Esophagus muscularis mucosa (tissue), 4 donors: Measurements from ENCODE around the gene HSPA14. TPM values are rescaled to one million over a fixed set of nuclear protein-coding genes. Genes with fewer than 3 reads are reported as not detected.

Source experiments
- DNase-seq: peaks from one replicate; pipeline ENCODE4 v3.0.0-alpha.2; 2017; ENCODE audit errors: extremely low spot score
- H3K27ac ChIP-seq, 4 donors: fragments of 200-600 bp; sonication (generic); replicated peaks in 1 of 4; 1 replicate in 3 of 4; 2 replicates in 1 of 4; pipeline ENCODE4 v1.5.1; 2016 to 2019; ENCODE audit warnings: mild to moderate bottlenecking in 1 of 4
- H3K27me3 ChIP-seq, 4 donors: fragments of 200-600 bp; sonication (generic); one replicate each; pipeline versions ENCODE4 v1.5.1 to v1.6.0; 2016 to 2019
- H3K36me3 ChIP-seq, 4 donors: fragments of 200-600 bp; sonication (generic); one replicate each; pipeline ENCODE4 v1.5.1; 2016 to 2019
- H3K4me1 ChIP-seq, 4 donors: fragments of 200-600 bp; sonication (generic); one replicate each; pipeline ENCODE4 v1.5.1; 2016 to 2019
- H3K4me3 ChIP-seq, 4 donors: fragments of 200-600 bp; sonication (generic); 1 replicate in 2 of 4; 2 replicates in 2 of 4; pipeline ENCODE4 v1.5.1; 2016 to 2019; ENCODE audit warnings: mild to moderate bottlenecking in 4 of 4, moderate library complexity in 1 of 4
- H3K9me3 ChIP-seq, 4 donors: fragments of 200-600 bp; sonication (generic); 1 replicate in 3 of 4; 2 replicates in 1 of 4; pipeline ENCODE4 v1.5.1; 2016 to 2019
- EP300 ChIP-seq: sonication (generic); formaldehyde crosslinking; IDR thresholded peaks from one replicate; pipeline ENCODE4 v1.6.1; 2017; ENCODE audit warnings: antibody characterized with exemption
- POLR2A ChIP-seq: fragments of 450-650 bp; IDR thresholded peaks from one replicate; pipeline ENCODE4 v1.6.1; 2017; ENCODE audit warnings: antibody characterized with exemption, moderate library complexity, mild to moderate bottlenecking, low read depth
- POLR2AphosphoS5 ChIP-seq, 2 donors: sonication (generic); formaldehyde crosslinking; IDR thresholded peaks; one replicate each; pipeline ENCODE4 v1.6.1; 2017; ENCODE audit warnings: antibody characterized with exemption in 2 of 2
- WGBS: methylation state at CpG from one replicate; pipeline ENCODE4 v1.1.5; 2018; 5-methylcytosine and 5-hydroxymethylcytosine counted together
- intact Hi-C: fragments of 100-400 bp; cut with DNase I; formaldehyde crosslinking; loops from one replicate; pipeline ENCODE4 v1.15.1; 2023
- total RNA-seq, 4 donors: library from RNA; depleted of rRNA; stranded (reverse); fragments of >200 nt; gene quantifications; one replicate each; pipeline versions ENCODE4 v1.1.0 to v1.2.1, GENCODE V29; 2016
- TF ChIP-seq, protein P1 (sequence below), 3 experiments: fragments of 200-600 bp in 2 of 3; fragments of 450-650 bp in 1 of 3; sonication (generic) in 2 of 3; IDR thresholded peaks; one replicate each; pipeline ENCODE4 v1.5.1; 2017 to 2019; ENCODE audit warnings: antibody characterized with exemption in 3 of 3, mild to moderate bottlenecking in 2 of 3, moderate library complexity in 1 of 3

HSPA14 gene
- total RNA-seq, 4 donors from 2014 or later = 6.8 to 9.8 (median 7.8) TPM

DNA sequence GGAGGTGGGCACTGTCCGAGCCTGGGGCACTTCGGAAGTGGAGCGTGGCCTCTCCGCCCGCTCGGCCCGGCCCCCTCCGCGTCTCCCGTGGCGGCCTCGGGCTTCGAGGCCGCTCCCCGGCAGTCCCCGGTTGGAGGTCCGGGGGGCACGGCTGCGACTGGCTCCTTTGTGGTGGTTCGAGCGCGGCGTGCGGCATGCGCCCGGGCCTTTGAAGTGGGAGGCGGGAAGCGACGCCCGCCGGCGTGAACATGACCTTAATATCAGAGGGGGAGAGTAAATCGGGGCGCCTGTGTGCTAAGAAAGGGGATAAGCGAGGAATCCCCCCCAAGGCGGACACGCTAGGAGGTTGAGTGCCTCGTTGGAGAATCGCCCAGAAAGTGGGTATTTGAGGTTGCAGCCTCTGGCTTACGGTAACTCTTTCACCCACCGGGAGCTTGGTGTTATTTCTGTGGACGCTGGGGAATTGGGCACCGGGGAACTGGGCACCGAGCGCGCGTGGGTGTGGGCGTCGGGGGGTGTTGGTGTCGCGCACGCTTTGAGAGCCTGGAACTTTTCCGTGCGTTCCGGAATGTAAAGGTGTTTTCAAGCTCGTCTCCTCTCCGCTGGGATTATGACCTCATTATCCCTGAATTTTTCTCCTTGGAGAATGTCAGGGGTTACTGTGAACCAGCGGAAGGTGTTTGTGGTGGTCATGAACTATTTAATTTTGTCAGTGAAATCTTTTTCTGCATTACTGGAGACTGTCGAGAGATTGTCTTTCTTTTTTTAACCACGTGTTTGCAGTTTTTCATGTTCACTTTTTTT is 41.2 kb downstream of the HSPA14 start:
- no peaks in the 10 kb centered on the region for H3K36me3 ChIP-seq
- peaks cover 19 to 34% (median 27%) of the 10 kb centered on the region in 4 donors for H3K4me1 ChIP-seq
- peak overlapping the region; percentile 75 to 98 (median 96) for H3K4me3 ChIP-seq
- H3K9me3 ChIP-seq = no peaks in the 10 kb centered on the region
- WGBS = under 1% methylated on average over 35 of the region's 60 CpGs
- intact Hi-C loops = loop anchor here (5.0 to 10.0 kb wide), 3 partner anchors 42 to 285 kb away; partner anchors contain the start of genes CDNF, HSPA14, MSANTD7 and NMT2
- DNase-seq = no peak
- H3K27me3 ChIP-seq = no peaks in the 10 kb centered on the region
- TF ChIP-seq POLR2AphosphoS5 (IDR thresholded peaks at IDR 0.05) = no peak
- TF ChIP-seq, protein P1, sequence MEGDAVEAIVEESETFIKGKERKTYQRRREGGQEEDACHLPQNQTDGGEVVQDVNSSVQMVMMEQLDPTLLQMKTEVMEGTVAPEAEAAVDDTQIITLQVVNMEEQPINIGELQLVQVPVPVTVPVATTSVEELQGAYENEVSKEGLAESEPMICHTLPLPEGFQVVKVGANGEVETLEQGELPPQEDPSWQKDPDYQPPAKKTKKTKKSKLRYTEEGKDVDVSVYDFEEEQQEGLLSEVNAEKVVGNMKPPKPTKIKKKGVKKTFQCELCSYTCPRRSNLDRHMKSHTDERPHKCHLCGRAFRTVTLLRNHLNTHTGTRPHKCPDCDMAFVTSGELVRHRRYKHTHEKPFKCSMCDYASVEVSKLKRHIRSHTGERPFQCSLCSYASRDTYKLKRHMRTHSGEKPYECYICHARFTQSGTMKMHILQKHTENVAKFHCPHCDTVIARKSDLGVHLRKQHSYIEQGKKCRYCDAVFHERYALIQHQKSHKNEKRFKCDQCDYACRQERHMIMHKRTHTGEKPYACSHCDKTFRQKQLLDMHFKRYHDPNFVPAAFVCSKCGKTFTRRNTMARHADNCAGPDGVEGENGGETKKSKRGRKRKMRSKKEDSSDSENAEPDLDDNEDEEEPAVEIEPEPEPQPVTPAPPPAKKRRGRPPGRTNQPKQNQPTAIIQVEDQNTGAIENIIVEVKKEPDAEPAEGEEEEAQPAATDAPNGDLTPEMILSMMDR (IDR thresholded peaks at IDR 0.05) = no peak
- TF ChIP-seq EP300 = no peak
- TF ChIP-seq POLR2A = no peak
- H3K27ac ChIP-seq = peak overlapping the region; percentile 90 to 98 (median 94)

DNA sequence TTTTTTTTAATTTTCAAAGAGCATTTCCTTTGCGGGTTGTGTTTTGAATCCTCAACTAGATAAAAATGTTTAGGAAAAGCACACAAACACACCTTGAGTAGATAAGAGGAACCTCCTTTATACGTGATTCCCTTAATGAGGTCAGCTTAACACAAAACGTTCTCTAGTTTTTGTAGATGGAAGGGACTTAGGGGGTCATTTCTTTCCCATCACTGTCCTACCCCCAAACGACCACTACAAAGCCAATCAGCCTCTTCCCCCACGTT is 41.8 kb downstream of the HSPA14 start:
- peaks cover 19 to 34% (median 27%) of the 10 kb centered on the region in 4 donors for H3K4me1 ChIP-seq
- no peaks in the 10 kb centered on the region for H3K9me3 ChIP-seq
- H3K27me3 ChIP-seq = no peaks in the 10 kb centered on the region
- H3K4me3 ChIP-seq = peak overlapping the region; percentile 75 to 98 (median 96)
- intact Hi-C loops = loop anchor here (5.0 to 10.0 kb wide), 4 partner anchors 43 to 285 kb away; partner anchors contain the start of genes CDNF, DCLRE1C, HSPA14 and MSANTD7
- WGBS = 1% methylated on average over 5 of the region's 5 CpGs
- DNase-seq = no peak
- no peak overlapping the region for H3K27ac ChIP-seq
- TF ChIP-seq, protein P1 (IDR thresholded peaks at IDR 0.05) = no peak
- TF ChIP-seq EP300 = no peak
- no peak for TF ChIP-seq POLR2AphosphoS5 (IDR thresholded peaks at IDR 0.05)
- TF ChIP-seq POLR2A = no peak
- no peaks in the 10 kb centered on the region for H3K36me3 ChIP-seq

DNA sequence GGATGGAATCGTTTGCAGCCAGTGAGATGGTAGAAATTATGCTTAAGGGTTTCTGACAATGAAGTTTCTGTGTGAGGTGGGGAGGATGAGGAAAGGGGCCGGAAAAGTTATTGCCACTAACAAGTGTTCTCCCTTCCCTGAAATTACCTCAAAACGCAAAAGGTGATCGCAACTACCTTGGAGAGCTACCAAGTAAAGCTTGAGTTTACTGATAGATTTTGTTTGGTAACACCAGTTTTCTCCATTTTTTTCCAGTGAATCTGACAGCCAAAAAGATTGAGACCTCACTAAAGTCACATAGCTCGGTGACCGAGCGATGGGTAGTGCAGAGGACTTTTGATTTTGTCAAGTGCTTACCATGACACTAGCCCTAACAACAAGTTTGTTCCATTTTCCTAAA is 42.1 kb downstream of the HSPA14 start:
- Histone ChIP-seq H3K27ac (no peak overlapping the region), H3K4me1 (peaks cover 19 to 34% (median 27%) of the 10 kb centered on the region in 4 donors), H3K36me3 (no peaks in the 10 kb centered on the region), H3K27me3 (no peaks in the 10 kb centered on the region), H3K9me3 (no peaks in the 10 kb centered on the region), H3K4me3 (peak overlapping the region in 2 of 4 donors; percentile 75 to 98)
- WGBS = 57% methylated on average over 7 of the region's 7 CpGs
- TF ChIP-seq, protein P1 (IDR thresholded peaks at IDR 0.05) = no peak
- no peak for TF ChIP-seq EP300
- no peak for TF ChIP-seq POLR2A
- DNase-seq = no peak
- intact Hi-C loops = loop anchor here (5.0 kb wide), 1 partner anchor 72 kb away; the partner anchor contains the start of gene DCLRE1C

DNA sequence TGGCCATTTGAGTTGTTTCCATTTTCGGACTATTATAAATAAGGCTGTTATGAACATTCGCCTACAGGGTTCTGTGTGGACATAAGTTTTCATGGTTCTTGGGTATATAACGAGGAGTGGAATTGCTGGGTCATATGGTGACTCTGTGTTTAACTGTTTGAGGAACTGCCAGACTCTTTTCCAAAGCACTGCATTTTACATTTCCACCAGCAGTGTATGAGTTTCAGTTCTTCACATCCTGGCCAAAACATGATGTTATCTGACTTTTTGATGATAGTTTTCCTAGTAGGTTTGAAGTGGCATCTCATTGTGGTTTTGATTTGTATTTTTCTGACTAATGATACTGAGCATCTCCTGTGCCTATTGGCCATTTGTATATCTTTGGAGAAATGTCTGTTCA is 46.0 kb downstream of the HSPA14 start:
- intact Hi-C loops = loop anchor here (5.0 kb wide), 1 partner anchor 68 kb away; the partner anchor contains the start of gene DCLRE1C
- peaks cover 8 to 14% (median 13%) of the 10 kb centered on the region in 4 donors for H3K4me1 ChIP-seq
- no peak overlapping the region for H3K27ac ChIP-seq
- TF ChIP-seq EP300 (no peak), POLR2AphosphoS5 (IDR thresholded peaks at IDR 0.05) (no peak), POLR2A (no peak)
- TF ChIP-seq, protein P1 (IDR thresholded peaks at IDR 0.05) = no peak
- no peaks in the 10 kb centered on the region for H3K9me3 ChIP-seq
- DNase-seq = no peak
- H3K36me3 ChIP-seq = no peaks in the 10 kb centered on the region
- H3K4me3 ChIP-seq = no peak overlapping the region
- 84% methylated on average over 3 of the region's 3 CpGs for WGBS
- no peaks in the 10 kb centered on the region for H3K27me3 ChIP-seq
